ENCODE data around the gene FN3KRP.

- no peak for TF ChIP-seq ZC3H10 (CRISPR knock-in tag; IDR thresholded peaks at IDR 0.05)
- TF ChIP-seq ZFP30 (CRISPR knock-in tag; IDR thresholded peaks at IDR 0.05), result no peak
- no peak for TF ChIP-seq SNAI2 (CRISPR knock-in tag; IDR thresholded peaks at IDR 0.05)
- TF ChIP-seq BACH2 (CRISPR knock-in tag; IDR thresholded peaks at IDR 0.05; ENCODE audit: borderline replicate concordance), result no peak
- TF ChIP-seq CSDC2 (CRISPR knock-in tag; IDR thresholded peaks at IDR 0.05), result no peak
- no peak for TF ChIP-seq TCF4 (CRISPR knock-in tag; IDR thresholded peaks at IDR 0.05; ENCODE audit: borderline replicate concordance)
- TF ChIP-seq POU6F1 (CRISPR knock-in tag; IDR thresholded peaks at IDR 0.05; ENCODE audit: borderline replicate concordance, low read depth), result no peak
- TF ChIP-seq PATZ1 (CRISPR knock-in tag; IDR thresholded peaks at IDR 0.05; ENCODE audit: borderline replicate concordance), result no peak
These were observed 52.5 kb downstream of the FN3KRP start for GRCh38 chr17:82769041-82769440.

Data from SK-N-SH treated with all-trans-retinoic acid at 6 μM for 48 hours (cell line).